ENCODE results near the gene LMTK3.

DNA sequence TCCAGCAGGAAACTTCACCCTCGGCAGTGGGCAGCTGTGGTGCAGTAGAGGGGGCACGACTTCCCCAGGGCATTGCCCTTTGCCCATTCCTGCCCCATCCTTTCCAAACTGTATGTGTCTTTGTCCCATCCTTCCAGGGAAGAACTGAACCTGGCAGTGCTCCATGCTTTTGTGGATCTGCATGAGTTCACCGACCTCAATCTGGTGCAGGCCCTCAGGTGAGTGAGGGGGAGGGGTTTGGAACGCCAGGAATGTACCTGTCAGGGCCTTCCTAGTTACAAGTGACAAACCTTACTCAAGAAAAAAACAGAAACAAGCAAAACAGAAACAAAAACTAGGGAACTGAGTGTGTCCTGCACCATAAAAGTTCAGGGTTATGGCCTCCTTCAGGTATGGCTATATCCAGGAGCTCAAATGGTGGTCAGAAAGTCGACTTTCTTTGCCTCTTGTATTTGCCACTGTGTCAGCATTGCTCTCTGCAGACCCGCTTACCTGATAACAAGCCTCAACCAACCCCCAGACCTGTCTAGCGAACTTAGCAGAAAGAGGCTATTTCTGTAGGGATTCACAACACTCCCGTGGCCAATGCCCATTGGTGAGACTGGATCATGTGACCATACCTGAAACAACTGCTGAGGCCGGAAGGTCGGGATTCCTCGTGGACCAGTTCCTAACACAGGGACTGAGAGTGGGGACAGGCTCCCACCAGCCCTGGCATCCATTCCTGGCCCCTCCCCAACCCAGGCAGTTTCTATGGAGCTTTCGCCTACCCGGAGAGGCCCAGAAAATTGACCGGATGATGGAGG lies 38.3 kb downstream of the LMTK3 start:
- TF ChIP-seq MAX (IDR thresholded peaks at IDR 0.05) = no peak
- TF ChIP-seq TBX2 (CRISPR knock-in tag; IDR thresholded peaks at IDR 0.05; ENCODE audit: borderline replicate concordance) = no peak
- TF ChIP-seq ZNF720 (CRISPR knock-in tag; IDR thresholded peaks at IDR 0.05) = no peak
- no peak for TF ChIP-seq FOSL2 (CRISPR knock-in tag; IDR thresholded peaks at IDR 0.05)
- no peak for TF ChIP-seq STAT5B (CRISPR knock-in tag; IDR thresholded peaks at IDR 0.05)
- TF ChIP-seq ZBTB8A (CRISPR knock-in tag; IDR thresholded peaks at IDR 0.05; ENCODE audit: borderline replicate concordance, low read depth) = no peak
- no peak for TF ChIP-seq ZNF841 (CRISPR knock-in tag; IDR thresholded peaks at IDR 0.05; ENCODE audit: borderline replicate concordance)
- TF ChIP-seq, protein P1, sequence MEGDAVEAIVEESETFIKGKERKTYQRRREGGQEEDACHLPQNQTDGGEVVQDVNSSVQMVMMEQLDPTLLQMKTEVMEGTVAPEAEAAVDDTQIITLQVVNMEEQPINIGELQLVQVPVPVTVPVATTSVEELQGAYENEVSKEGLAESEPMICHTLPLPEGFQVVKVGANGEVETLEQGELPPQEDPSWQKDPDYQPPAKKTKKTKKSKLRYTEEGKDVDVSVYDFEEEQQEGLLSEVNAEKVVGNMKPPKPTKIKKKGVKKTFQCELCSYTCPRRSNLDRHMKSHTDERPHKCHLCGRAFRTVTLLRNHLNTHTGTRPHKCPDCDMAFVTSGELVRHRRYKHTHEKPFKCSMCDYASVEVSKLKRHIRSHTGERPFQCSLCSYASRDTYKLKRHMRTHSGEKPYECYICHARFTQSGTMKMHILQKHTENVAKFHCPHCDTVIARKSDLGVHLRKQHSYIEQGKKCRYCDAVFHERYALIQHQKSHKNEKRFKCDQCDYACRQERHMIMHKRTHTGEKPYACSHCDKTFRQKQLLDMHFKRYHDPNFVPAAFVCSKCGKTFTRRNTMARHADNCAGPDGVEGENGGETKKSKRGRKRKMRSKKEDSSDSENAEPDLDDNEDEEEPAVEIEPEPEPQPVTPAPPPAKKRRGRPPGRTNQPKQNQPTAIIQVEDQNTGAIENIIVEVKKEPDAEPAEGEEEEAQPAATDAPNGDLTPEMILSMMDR (CRISPR knock-in tag; IDR thresholded peaks at IDR 0.05) = no peak

All from HepG2 (cell line).